GM13976 (cell line): ENCODE results near the gene NAP1L4.

Source experiments
- DNase-seq: peaks from one replicate; pipeline ENCODE4 v3.0.0; 2012; ENCODE audit warnings: low spot score
- CTCF ChIP-seq: IDR thresholded peaks from 2 replicates; pipeline ENCODE4 v1.5.1; 2012; ENCODE audit warnings: borderline replicate concordance, mild to moderate bottlenecking; ENCODE audit not compliant: insufficient read depth; ENCODE audit errors: extremely low read depth, missing control alignments, control extremely low read depth
- in situ Hi-C: fragments of 300-500 bp; cut with MboI; formaldehyde crosslinking; loops from one replicate; pipeline ENCODE4 v1.12.0; 2022; ENCODE audit warnings: low sequenced_read_pairs, mixed read lengths, inconsistent platforms; ENCODE audit not compliant: unreplicated experiment

NAP1L4 gene

DNA sequence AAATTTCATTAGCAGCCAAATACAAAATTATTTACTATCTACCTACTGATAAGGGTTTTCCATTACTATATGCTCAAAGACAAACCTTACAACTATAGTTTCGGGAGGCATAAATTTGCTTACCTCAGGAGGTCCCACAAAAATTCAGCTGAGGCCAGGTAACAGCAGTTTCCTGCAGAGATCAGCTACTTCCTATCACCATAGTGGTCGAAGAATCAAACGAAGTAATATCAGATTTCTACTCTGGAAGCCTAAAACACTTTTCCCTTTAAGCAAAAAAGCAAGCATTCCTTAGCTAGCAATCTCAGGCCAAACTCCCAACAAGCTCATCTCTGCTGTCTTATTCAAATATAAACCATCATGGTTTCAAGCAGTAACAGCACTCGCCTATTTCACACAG, 3.1 kb downstream of the NAP1L4 start:
- DNase-seq: no peak
- TF ChIP-seq CTCF: no peak
- in situ Hi-C loops: no loop called here

GRCh38 chr11:2987881-2988861, 4.0 kb downstream of the NAP1L4 start:
- DNase-seq: no peak
- in situ Hi-C loops: no loop called here

GRCh38 chr11:2983908-2984307, 8.2 kb downstream of the NAP1L4 start:
- TF ChIP-seq CTCF: no peak
- in situ Hi-C loops: no loop called here
- no peak for DNase-seq

More at GRCh38 chr11:2987881-2988861, 4.0 kb downstream of the NAP1L4 start:
- TF ChIP-seq CTCF: no peak

DNA sequence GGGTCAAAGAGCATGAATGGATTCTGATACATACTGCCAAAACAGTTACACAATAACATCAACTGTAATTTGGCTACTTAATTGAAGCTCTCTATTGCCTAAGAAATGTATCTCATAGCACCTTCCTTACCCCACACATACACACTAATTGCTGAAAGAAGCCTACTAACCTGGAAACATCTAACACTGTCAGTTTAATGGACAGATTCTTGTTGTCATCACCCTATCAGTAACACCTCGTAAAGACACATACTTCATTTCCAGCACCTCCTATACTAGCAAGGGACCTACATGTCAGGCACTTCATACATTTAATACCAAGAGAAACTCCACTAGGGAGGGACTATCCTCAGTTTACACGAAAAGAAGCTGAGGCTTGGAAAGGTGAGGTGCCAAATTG, 9.9 kb downstream of the NAP1L4 start:
- no peak for DNase-seq
- no peak for TF ChIP-seq CTCF
- in situ Hi-C loops: no loop called here

GRCh38 chr11:2981130-2981529, 11.0 kb downstream of the NAP1L4 start:
- in situ Hi-C loops: no loop called here
- TF ChIP-seq CTCF: no peak
- DNase-seq: no peak

- TF ChIP-seq CTCF: no peak
- no peak for DNase-seq
- in situ Hi-C loops: no loop called here
Observed at GRCh38 chr11:2980168-2980840, 11.8 kb downstream of the NAP1L4 start.
